PFSK-1 (cell line): Measurements from ENCODE around the gene ADIG.

ENCODE experiments used
- POLR2AphosphoS5 ChIP-seq: IDR thresholded peaks from 2 replicates; pipeline ENCODE4 v1.6.1; 2012; ENCODE audit warnings: low read depth, mild to moderate bottlenecking, control low read depth, low read length, moderate library complexity
- TAF1 ChIP-seq: IDR thresholded peaks from 2 replicates; pipeline ENCODE4 v1.6.1; 2012; ENCODE audit warnings: low read length, control low read depth, borderline replicate concordance; ENCODE audit not compliant: insufficient read depth

DNA sequence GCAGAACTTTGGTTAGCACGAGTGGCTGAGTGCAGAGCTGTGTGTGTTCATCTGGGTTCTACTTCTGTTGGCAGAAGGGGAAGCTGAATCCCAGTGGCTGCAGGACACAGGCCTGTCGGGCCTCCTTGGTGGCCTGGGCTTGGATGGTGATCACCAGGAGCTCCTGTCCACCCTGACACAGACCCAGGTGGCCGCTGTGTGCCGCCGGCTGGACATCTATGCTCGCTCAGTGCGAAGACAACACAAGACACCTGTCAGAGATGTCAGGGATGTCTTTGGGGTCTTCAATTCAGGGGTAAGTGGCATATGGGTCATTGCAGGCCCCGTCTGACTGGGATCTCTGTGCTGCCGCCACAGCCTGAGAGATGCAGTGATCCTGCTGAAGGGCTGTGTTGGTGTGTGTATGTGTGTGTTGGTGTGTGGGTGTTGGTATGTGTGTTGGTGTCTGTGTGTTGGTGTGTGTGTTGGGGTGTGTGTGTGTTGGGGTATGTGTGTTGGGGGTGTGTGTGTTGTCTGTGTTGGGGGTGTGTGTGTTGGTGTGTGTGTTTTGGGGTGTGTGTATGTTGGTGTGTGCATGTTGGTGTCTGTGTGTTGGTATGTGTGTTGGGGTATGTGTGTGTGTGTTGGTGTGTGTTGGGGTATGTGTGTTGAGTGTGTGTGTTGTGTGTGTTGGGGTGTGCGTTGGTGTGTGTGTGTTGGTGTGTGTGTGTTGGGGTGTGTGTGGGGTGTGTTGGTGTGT, 46.1 kb downstream of the ADIG start:
- no peak for TF ChIP-seq POLR2AphosphoS5
- no peak for TF ChIP-seq TAF1
